Chondrocyte (in vitro differentiated cells): ENCODE data around the gene SFSWAP. TPM values are rescaled to one million over a fixed set of nuclear protein-coding genes. Genes with fewer than 3 reads are reported as not detected.

Experiments used
- DNase-seq: peaks from one replicate; pipeline ENCODE4 v3.0.0; 2021; ENCODE audit warnings: mixed read lengths, low spot score
- H3K27ac Mint-ChIP-seq: one replicate; pipeline ENCODE4 v1.8.0; 2021; ENCODE audit warnings: mild to moderate bottlenecking, moderate library complexity, mixed read lengths; ENCODE audit not compliant: unreplicated experiment
- H3K27me3 Mint-ChIP-seq: 2 replicates; pipeline ENCODE4 v1.8.0; 2021; ENCODE audit warnings: low read depth, mixed read lengths
- H3K36me3 Mint-ChIP-seq: 2 replicates; pipeline ENCODE4 v1.8.0; 2021; ENCODE audit warnings: low read depth, mixed read lengths
- H3K4me1 Mint-ChIP-seq: 2 replicates; pipeline ENCODE4 v1.8.0; 2021; ENCODE audit warnings: low read depth, mild to moderate bottlenecking, mixed read lengths
- H3K4me3 Mint-ChIP-seq: one replicate; pipeline ENCODE4 v1.8.0; 2021; ENCODE audit warnings: mild to moderate bottlenecking, moderate library complexity, mixed read lengths; ENCODE audit not compliant: unreplicated experiment
- H3K9me3 Mint-ChIP-seq: 2 replicates; pipeline ENCODE4 v1.8.0; 2021; ENCODE audit warnings: low read depth, mixed read lengths
- CTCF ChIP-seq: fragments of 200-600 bp; sonication (generic); IDR thresholded peaks from 2 replicates; pipeline ENCODE4 v1.5.0; 2021; ENCODE audit warnings: antibody characterized with exemption, mild to moderate bottlenecking, moderate library complexity
- total RNA-seq: library from RNA; stranded (reverse); gene quantifications from 3 replicates; pipeline ENCODE4 v1.2.1, GENCODE V29; 2021

SFSWAP gene
- total RNA-seq, 1 donor from 2014 or later, result 33.0 TPM

GRCh38 chr12:131687346-131688125, 23.4 kb upstream of the SFSWAP start:
- H3K27me3 Mint-ChIP-seq, result peaks cover 16% of the 10 kb centered on the region
- no peak for TF ChIP-seq CTCF
- no peaks in the 10 kb centered on the region for H3K4me1 Mint-ChIP-seq
- H3K9me3 Mint-ChIP-seq, result no peaks in the 10 kb centered on the region
- H3K36me3 Mint-ChIP-seq, result no peaks in the 10 kb centered on the region
- DNase-seq, result no peak
- no peak overlapping the region for H3K4me3 Mint-ChIP-seq
- no peak overlapping the region for H3K27ac Mint-ChIP-seq

GRCh38 chr12:131688131-131688844, 22.6 kb upstream of the SFSWAP start:
- H3K4me3 Mint-ChIP-seq, result no peak overlapping the region
- H3K4me1 Mint-ChIP-seq, result no peaks in the 10 kb centered on the region
- no peak overlapping the region for H3K27ac Mint-ChIP-seq
- no peak for DNase-seq
- H3K36me3 Mint-ChIP-seq, result no peaks in the 10 kb centered on the region
- H3K9me3 Mint-ChIP-seq, result no peaks in the 10 kb centered on the region
- no peak for TF ChIP-seq CTCF
- peaks cover 13% of the 10 kb centered on the region for H3K27me3 Mint-ChIP-seq

GRCh38 chr12:131688845-131689154, 22.1 kb upstream of the SFSWAP start:
- no peak for DNase-seq
- no peak for TF ChIP-seq CTCF
- H3K36me3 Mint-ChIP-seq, result no peaks in the 10 kb centered on the region
- H3K4me3 Mint-ChIP-seq, result no peak overlapping the region
- no peaks in the 10 kb centered on the region for H3K9me3 Mint-ChIP-seq
- H3K4me1 Mint-ChIP-seq, result no peaks in the 10 kb centered on the region
- peaks cover 13% of the 10 kb centered on the region for H3K27me3 Mint-ChIP-seq
- no peak overlapping the region for H3K27ac Mint-ChIP-seq

GRCh38 chr12:131690320-131690719, 20.6 kb upstream of the SFSWAP start:
- H3K4me1 Mint-ChIP-seq, result no peaks in the 10 kb centered on the region
- no peaks in the 10 kb centered on the region for H3K9me3 Mint-ChIP-seq
- no peak for TF ChIP-seq CTCF
- H3K4me3 Mint-ChIP-seq, result no peak overlapping the region
- H3K27me3 Mint-ChIP-seq, result peaks cover 15% of the 10 kb centered on the region
- DNase-seq, result no peak
- H3K27ac Mint-ChIP-seq, result no peak overlapping the region
- H3K36me3 Mint-ChIP-seq, result no peaks in the 10 kb centered on the region

GRCh38 chr12:131692431-131692830, 18.5 kb upstream of the SFSWAP start:
- no peak overlapping the region for H3K27ac Mint-ChIP-seq
- H3K4me1 Mint-ChIP-seq, result no peaks in the 10 kb centered on the region
- H3K27me3 Mint-ChIP-seq, result peaks cover 15% of the 10 kb centered on the region
- no peaks in the 10 kb centered on the region for H3K36me3 Mint-ChIP-seq
- peak; percentile 85 for DNase-seq
- H3K4me3 Mint-ChIP-seq, result no peak overlapping the region
- no peak for TF ChIP-seq CTCF
- no peaks in the 10 kb centered on the region for H3K9me3 Mint-ChIP-seq
